ENCODE measurements around the gene STRIP2.
"Not testable (repeated sequence)": the region's sequence is repeated elsewhere in the genome, so short reads cannot be mapped to it uniquely, and the experiment has no call there.

The STRIP2 gene

GRCh38 chr7:129401228-129401966 is 32.8 kb upstream of the STRIP2 start:
- no peak for TF ChIP-seq CTCF (IDR thresholded peaks at IDR 0.05; ENCODE audit: low read depth, low read length, missing control alignments)
- no peak overlapping the region for H3K4me3 ChIP-seq (ENCODE audit: low read depth, low read length)
- no peak for DNase-seq (ENCODE audit: low read depth)

GRCh38 chr7:129401967-129402860 is 32.0 kb upstream of the STRIP2 start:
- peak; percentile 53 for TF ChIP-seq CTCF (IDR thresholded peaks at IDR 0.05; ENCODE audit: low read depth, low read length, missing control alignments)
- no peak for DNase-seq (ENCODE audit: low read depth)
- no peak overlapping the region for H3K4me3 ChIP-seq (ENCODE audit: low read depth, low read length)

GRCh38 chr7:129405527-129405926 is 28.7 kb upstream of the STRIP2 start:
- no peak for DNase-seq (ENCODE audit: low read depth)
- no peak overlapping the region for H3K4me3 ChIP-seq (ENCODE audit: low read depth, low read length)
- no peak for TF ChIP-seq CTCF (IDR thresholded peaks at IDR 0.05; ENCODE audit: low read depth, low read length, missing control alignments)

GRCh38 chr7:129410238-129410637 is 24.0 kb upstream of the STRIP2 start:
- DNase-seq (ENCODE audit: low read depth); H3K4me3 ChIP-seq (ENCODE audit: low read depth, low read length): not testable (repeated sequence)

- no peak for TF ChIP-seq CTCF (IDR thresholded peaks at IDR 0.05; ENCODE audit: low read depth, low read length, missing control alignments)
- DNase-seq (ENCODE audit: low read depth) = no peak
- H3K4me3 ChIP-seq (ENCODE audit: low read depth, low read length) = no peak overlapping the region
Observed at GRCh38 chr7:129412501-129412900, 21.7 kb upstream of the STRIP2 start.

GRCh38 chr7:129417073-129417472 is 17.2 kb upstream of the STRIP2 start:
- no peak overlapping the region for H3K4me3 ChIP-seq (ENCODE audit: low read depth, low read length)
- no peak for DNase-seq (ENCODE audit: low read depth)
- TF ChIP-seq CTCF (IDR thresholded peaks at IDR 0.05; ENCODE audit: low read depth, low read length, missing control alignments) = no peak

GRCh38 chr7:129421717-129422250 is 12.4 kb upstream of the STRIP2 start:
- TF ChIP-seq CTCF (IDR thresholded peaks at IDR 0.05; ENCODE audit: low read depth, low read length, missing control alignments) = no peak

More at GRCh38 chr7:129421717-129422250, 12.4 kb upstream of the STRIP2 start:
- no peak overlapping the region for H3K4me3 ChIP-seq (ENCODE audit: low read depth, low read length)
- no peak for DNase-seq (ENCODE audit: low read depth)
